IMR-90 (cell line): ENCODE measurements around the gene SERPINB1. TPM values are rescaled to one million over a fixed set of nuclear protein-coding genes. Genes with fewer than 3 reads are reported as not detected.

Experiments used
- ATAC-seq: fragments of 200-7000 bp; cut with Tn5 transposase; 2 replicates; pipeline ENCODE4 v1.9.1; 2020; ENCODE audit warnings: low read depth, mild to moderate bottlenecking, moderate library complexity
- BruUV-seq: library from RNA; stranded (reverse); fragments of 400-500 nt; replicated peaks from 2 replicates; lab custom pipeline; 2021; lab: Mats Ljungman, UMichigan
- CTCF ChIA-PET: fragments of 300-600 bp; formaldehyde crosslinking; extraction: SDS; loops from one replicate; lab custom pipeline; 2021; ENCODE audit warnings: antibody characterized with exemption; lab: Yijun Ruan, JAX
- POLR2A ChIA-PET: fragments of 300-600 bp; sonication (Branson Sonifier 250); formaldehyde crosslinking; loops from one replicate; lab custom pipeline; 2022; ENCODE audit warnings: antibody characterized with exemption; ENCODE audit not compliant: unreplicated experiment; lab: Charles Lee
- DNase-seq: peaks from one replicate; pipeline ENCODE4 v3.0.0; 2013
- H2AFZ ChIP-seq: replicated peaks from 2 replicates; pipeline ENCODE3; 2013; ENCODE audit warnings: low read length, mild to moderate bottlenecking; ENCODE audit not compliant: poor library complexity
- H2AK5ac ChIP-seq: 2 replicates; pipeline ENCODE4 v1.6.1; 2013; ENCODE audit warnings: low read depth, low read length, inconsistent platforms
- H2AK9ac ChIP-seq: replicated peaks from 2 replicates; pipeline ENCODE3; 2013; ENCODE audit warnings: mild to moderate bottlenecking, low read depth, low read length, moderate library complexity; ENCODE audit not compliant: poor library complexity
- H2BK120ac ChIP-seq: 2 replicates; pipeline ENCODE4 v1.6.1; 2013; ENCODE audit warnings: low read depth, low read length, inconsistent platforms
- H2BK15ac ChIP-seq: 3 replicates; pipeline ENCODE4 v1.6.1; 2013; ENCODE audit warnings: low read depth, low read length, inconsistent platforms
- H2BK20ac ChIP-seq: 2 replicates; pipeline ENCODE4 v1.6.1; 2013; ENCODE audit warnings: low read depth, mild to moderate bottlenecking, inconsistent platforms, low read length, moderate library complexity
- H2BK5ac ChIP-seq: 2 replicates; pipeline ENCODE4 v1.6.1; 2013; ENCODE audit warnings: mild to moderate bottlenecking, low read depth, low read length, inconsistent platforms; ENCODE audit not compliant: poor library complexity, severe bottlenecking
- H3K14ac ChIP-seq: replicated peaks from 2 replicates; pipeline ENCODE4 v1.6.1; 2013; ENCODE audit warnings: low read depth, low read length, inconsistent platforms
- H3K18ac ChIP-seq: 2 replicates; pipeline ENCODE4 v1.6.1; 2013; ENCODE audit warnings: low read depth, low read length, control low read depth
- H3K23ac ChIP-seq: 2 replicates; pipeline ENCODE4 v1.6.1; 2013; ENCODE audit warnings: low read depth, low read length, inconsistent platforms
- H3K27ac ChIP-seq: 2 replicates; pipeline ENCODE4 v1.5.1; 2013; ENCODE audit warnings: mild to moderate bottlenecking, control low read depth, low read length; ENCODE audit not compliant: insufficient read depth
- H3K27me3 ChIP-seq: 2 replicates; pipeline ENCODE4 v1.6.1; 2013; ENCODE audit warnings: low read length; ENCODE audit not compliant: control insufficient read depth, insufficient read depth
- H3K36me3 ChIP-seq: 2 replicates; pipeline ENCODE4 v1.6.1; 2013; ENCODE audit warnings: low read length, mixed read lengths; ENCODE audit not compliant: control insufficient read depth, insufficient read depth
- H3K4ac ChIP-seq: 2 replicates; pipeline ENCODE4 v1.6.1; 2013; ENCODE audit warnings: low read depth, low read length, inconsistent platforms
- H3K4me1 ChIP-seq: 2 replicates; pipeline ENCODE4 v1.6.1; 2013; ENCODE audit warnings: low read length, mixed read lengths; ENCODE audit not compliant: control insufficient read depth, insufficient read depth
- H3K4me2 ChIP-seq: 2 replicates; pipeline ENCODE4 v1.6.1; 2013; ENCODE audit warnings: low read depth, mild to moderate bottlenecking, control low read depth, low read length, moderate library complexity
- H3K4me3 ChIP-seq: 2 replicates; pipeline ENCODE4 v1.5.1; 2013; ENCODE audit warnings: low read depth, mild to moderate bottlenecking, control low read depth, low read length, moderate library complexity; ENCODE audit not compliant: insufficient read depth
- H3K56ac ChIP-seq: 2 replicates; pipeline ENCODE4 v1.6.1; 2013; ENCODE audit warnings: low read length, inconsistent platforms; ENCODE audit not compliant: insufficient read depth; ENCODE audit errors: extremely low read depth
- H3K79me1 ChIP-seq, 2 experiments: 2 replicates each; pipeline ENCODE4 v1.6.1; 2013; ENCODE audit warnings: low read length in 2 of 2, inconsistent platforms in 1 of 2, low read depth in 1 of 2
- H3K9ac ChIP-seq: 2 replicates; pipeline ENCODE4 v1.6.1; 2013; ENCODE audit warnings: low read depth, low read length, control low read depth
- H3K9me1 ChIP-seq: 2 replicates; pipeline ENCODE4 v1.6.1; 2013; ENCODE audit warnings: low read length, inconsistent platforms; ENCODE audit not compliant: insufficient read depth
- H3K9me3 ChIP-seq: 2 replicates; pipeline ENCODE4 v1.6.1; 2013; ENCODE audit warnings: low read length; ENCODE audit not compliant: control insufficient read depth, insufficient read depth
- H4K20me1 ChIP-seq: 2 replicates; pipeline ENCODE4 v1.6.1; 2013; ENCODE audit warnings: low read length, inconsistent platforms; ENCODE audit not compliant: insufficient read depth
- H4K5ac ChIP-seq: 2 replicates; pipeline ENCODE4 v1.6.1; 2013; ENCODE audit warnings: mild to moderate bottlenecking, low read depth, low read length, control low read depth
- H4K8ac ChIP-seq, 2 experiments: 2 replicates each; pipeline ENCODE4 v1.6.1; 2013; ENCODE audit warnings: low read depth in 2 of 2, low read length in 2 of 2, control low read depth in 1 of 2, inconsistent platforms in 1 of 2
- H4K91ac ChIP-seq: 2 replicates; pipeline ENCODE4 v1.6.1; 2013; ENCODE audit warnings: low read depth, low read length, inconsistent platforms; ENCODE audit not compliant: insufficient read depth
- BHLHE40 ChIP-seq: fragments of 150-350 bp; IDR thresholded peaks from 2 replicates; pipeline ENCODE4 v1.6.1; 2016; ENCODE audit warnings: mild to moderate bottlenecking, low read depth, low read length
- FOS ChIP-seq: fragments of 150-350 bp; IDR thresholded peaks from 2 replicates; pipeline ENCODE4 v1.6.1; 2016; ENCODE audit warnings: low read depth, low read length
- RCOR1 ChIP-seq: IDR thresholded peaks from 2 replicates; pipeline ENCODE4 v1.6.1; 2012; ENCODE audit warnings: mild to moderate bottlenecking, low read length, improper control_type of control experiment; ENCODE audit not compliant: insufficient replicate concordance
- WGBS, 2 experiments: methylation state at CpG; one replicate each; pipeline versions ENCODE4 v1.1.5 to v1.1.7; 2013; ENCODE audit warnings: missing lambda C conversion rate in 2 of 2; ENCODE audit not compliant: insufficient read length in 1 of 2; ENCODE audit errors: extremely low coverage in 2 of 2; 5-methylcytosine and 5-hydroxymethylcytosine counted together
- dilution Hi-C: fragments of 300-500 bp; cut with HindIII; formaldehyde crosslinking; loops from one replicate; pipeline ENCODE4 v1.14.3; 2018; ENCODE audit warnings: low sequenced_read_pairs; ENCODE audit not compliant: unreplicated experiment
- in situ Hi-C: fragments of 300-500 bp; cut with MboI; formaldehyde crosslinking; loops from 3 replicates; pipeline ENCODE4 v1.14.3; 2019; ENCODE audit warnings: low sequenced_read_pairs, inconsistent platforms, mixed read lengths
- intact Hi-C: fragments of 100-400 bp; cut with micrococcal nuclease; formaldehyde crosslinking; loops from 2 replicates; pipeline ENCODE4 v1.10.0; 2022
- polyA plus RNA-seq, 3 experiments: library from polyadenylated mRNA; depleted of rRNA; stranded (reverse); fragments of >200 nt; gene quantifications; 2 replicates each; pipeline ENCODE4 v1.2.3, GENCODE V29; 2012; ENCODE audit warnings: low replicate concordance in 1 of 3
- total RNA-seq: library from RNA; depleted of rRNA; stranded (reverse); fragments of >200 nt; gene quantifications from 2 replicates; pipeline ENCODE4 v1.2.3, GENCODE V29; 2012

SERPINB1 gene
- total and polyA plus RNA-seq, 2 of the 4 experiments (the other 2 are of a cell fraction), result 6.1 to 9.1 TPM

DNA sequence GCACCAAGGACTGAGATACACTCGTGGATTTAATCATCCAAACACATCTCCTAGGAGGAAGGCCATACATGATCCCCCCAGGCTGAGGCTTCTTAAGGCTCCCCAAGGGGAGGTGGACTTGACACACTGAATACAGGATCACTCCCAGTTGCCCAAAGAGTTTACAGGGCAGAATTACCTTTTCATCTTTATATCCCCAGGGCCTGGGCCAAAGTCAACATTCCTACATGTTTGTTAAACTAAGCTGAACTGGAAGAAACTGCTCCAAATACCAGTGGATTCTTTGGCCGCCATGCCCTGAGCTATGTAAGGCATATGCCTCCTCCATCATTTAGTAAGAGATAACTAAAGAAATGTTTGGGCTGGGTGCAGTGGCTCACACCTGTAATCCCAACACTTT is 22.2 kb upstream of the SERPINB1 start:
- Histone ChIP-seq H3K56ac (no peak overlapping the region), H2BK20ac (no peak overlapping the region), H3K27ac (no peak overlapping the region), H4K91ac (no peak overlapping the region), H3K79me1 (no peaks in the 10 kb centered on the region), H4K20me1 (no peaks in the 10 kb centered on the region), H4K5ac (no peak overlapping the region), H2BK120ac (no peak overlapping the region), H3K23ac (no peak overlapping the region), H3K36me3 (no peaks in the 10 kb centered on the region), H2BK5ac (no peak overlapping the region), H3K9me1 (peaks cover 2% of the 10 kb centered on the region; the same call in 1 of the 2 replicates), H2AFZ (no peak overlapping the region), H2BK15ac (no peak overlapping the region), H3K4me1 (peaks cover 8% of the 10 kb centered on the region), H3K4me2 (no peak overlapping the region), H3K4me3 (no peak overlapping the region), H3K27me3 (no peaks in the 10 kb centered on the region), H3K9me3 (no peaks in the 10 kb centered on the region), H3K9ac (no peak overlapping the region), H3K14ac (no peak overlapping the region), H4K8ac (no peak overlapping the region), H2AK9ac (no peak overlapping the region), H2AK5ac (no peak overlapping the region), H3K4ac (no peak overlapping the region), H3K18ac (no peak overlapping the region)
- intact Hi-C loops, result no loop called here
- no peak for DNase-seq
- WGBS, 2 experiments, result 80% methylated on average over 1 of the region's 2 CpGs; no CpG with 5 or more reads in 1 of the 2 experiments
- TF ChIP-seq BHLHE40 (no peak), FOS (no peak), RCOR1 (no peak)
- no TSS peak for BruUV-seq
- no peak for ATAC-seq
- dilution Hi-C loops, result no loop called here
- in situ Hi-C loops, result no loop called here
- ChIA-PET POLR2A (no interaction called here), CTCF (no interaction called here)
